NCI-H2171 treated with DMSO at 0.1 percent for 48 hours (cell line): ENCODE data around the gene CFAP46.

Source experiments
- DNase-seq: peaks from one replicate; lab custom pipeline; 2025; lab: John Stamatoyannopoulos, UW

CFAP46 gene

DNA sequence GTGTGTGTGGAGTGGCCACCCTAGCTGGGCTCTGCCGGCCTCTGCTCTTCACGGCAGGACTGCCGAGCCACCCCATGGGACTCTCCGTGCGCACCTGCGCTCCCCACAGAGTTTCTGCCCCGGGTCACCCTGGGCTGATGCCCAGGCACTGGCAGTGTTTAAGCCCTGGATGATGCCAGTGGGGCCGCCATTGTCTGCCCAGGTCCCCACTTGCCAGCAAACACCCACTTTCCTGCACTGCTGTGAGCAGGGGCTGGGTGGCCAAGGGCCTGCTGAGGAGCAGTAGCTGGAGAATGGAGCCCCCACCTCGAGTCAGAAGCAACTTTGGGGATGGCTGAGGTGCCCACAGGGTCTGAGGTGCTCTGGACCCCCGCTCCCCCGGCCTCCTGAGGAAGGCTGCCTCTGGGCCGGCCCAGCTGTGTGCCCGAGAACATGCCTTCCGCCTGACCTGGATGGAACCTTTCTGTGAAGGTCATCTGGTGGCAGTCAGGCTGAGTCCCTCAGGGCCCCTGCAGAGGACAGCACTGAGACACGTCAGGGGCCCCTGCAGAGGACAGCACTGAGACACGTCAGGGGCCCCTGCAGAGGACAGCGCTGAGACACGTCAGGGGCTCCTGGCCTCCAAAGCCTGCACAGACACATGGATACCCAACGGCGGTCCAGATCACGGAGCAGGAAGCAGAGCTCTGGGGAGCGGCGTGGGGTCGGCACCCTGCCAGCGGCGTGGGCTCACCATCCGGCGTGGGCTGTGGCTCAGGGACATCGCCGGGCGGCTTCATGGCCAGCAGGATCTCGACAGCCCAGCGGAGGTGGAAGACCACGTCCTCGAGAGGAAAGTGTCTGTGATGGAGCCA, 62.0 kb downstream of the CFAP46 start:
- no peak for DNase-seq

DNA sequence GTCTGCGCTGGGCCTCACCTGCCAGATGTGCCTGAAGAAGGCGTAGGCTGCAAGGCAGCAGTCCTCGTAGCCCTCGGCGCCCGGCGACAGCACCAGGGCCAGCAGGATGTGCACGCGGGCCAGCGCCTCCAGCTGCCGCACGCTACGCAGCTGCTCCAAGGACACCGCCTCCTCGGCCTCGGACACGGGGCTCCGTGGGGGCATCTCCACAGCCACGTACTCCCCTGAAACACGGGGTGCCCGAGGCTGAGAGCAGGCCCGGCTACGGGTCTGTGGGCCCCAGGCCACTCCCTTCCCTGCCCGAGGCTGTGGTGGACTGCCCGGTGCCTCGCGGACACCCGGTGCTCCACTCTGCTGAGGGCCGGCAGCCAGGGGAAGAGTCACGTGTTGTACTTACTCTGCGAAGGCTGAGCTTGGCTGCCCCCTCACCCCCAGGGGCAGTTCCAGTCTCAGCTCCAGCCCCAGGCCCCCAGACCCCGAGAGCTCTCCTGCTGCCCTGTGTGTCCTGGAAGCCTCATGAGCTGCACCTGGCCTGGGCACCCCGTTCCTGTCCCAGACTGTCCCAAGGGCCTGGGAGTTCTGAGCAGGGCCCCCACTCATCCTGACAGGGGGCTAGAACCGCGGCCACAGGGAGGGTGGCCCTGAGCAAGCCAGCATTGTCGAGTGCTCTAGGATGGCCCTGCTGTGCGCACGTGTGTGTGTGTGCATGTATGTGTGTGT, 62.8 kb downstream of the CFAP46 start:
- DNase-seq, result no peak

DNA sequence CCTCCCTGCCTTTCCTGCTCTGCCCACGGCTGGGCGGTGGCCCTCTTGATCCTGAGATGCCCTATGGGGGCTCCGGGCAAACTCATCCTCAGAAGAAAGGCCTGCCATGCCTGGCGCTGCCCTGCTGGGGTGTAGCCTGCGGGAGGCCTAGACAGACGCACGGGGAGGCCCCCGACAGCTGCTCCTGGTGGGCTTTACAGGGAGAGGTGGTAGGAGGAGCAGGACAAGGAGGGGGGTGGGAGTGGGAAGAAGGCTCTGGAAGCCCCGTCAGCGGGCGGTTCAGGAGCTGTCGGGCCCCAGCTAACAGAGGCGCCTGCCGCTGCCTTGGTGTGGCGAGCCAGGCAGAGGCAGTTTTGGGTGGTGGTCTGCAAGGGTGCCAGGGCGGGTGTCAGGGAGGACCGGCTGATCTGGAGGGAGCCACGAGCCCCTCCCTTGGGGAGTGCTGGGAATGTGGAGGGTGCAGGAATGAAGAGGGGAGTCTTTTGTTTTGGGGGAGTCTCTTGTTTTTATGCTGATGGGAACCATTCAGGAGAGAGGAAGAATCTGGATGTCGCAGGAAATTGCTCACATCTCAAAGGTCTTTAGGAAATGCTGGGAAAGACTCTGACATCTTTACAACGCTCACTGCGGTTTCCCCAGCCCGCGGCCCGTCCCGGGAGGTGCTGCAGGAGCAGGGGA, 63.5 kb downstream of the CFAP46 start:
- no peak for DNase-seq

DNA sequence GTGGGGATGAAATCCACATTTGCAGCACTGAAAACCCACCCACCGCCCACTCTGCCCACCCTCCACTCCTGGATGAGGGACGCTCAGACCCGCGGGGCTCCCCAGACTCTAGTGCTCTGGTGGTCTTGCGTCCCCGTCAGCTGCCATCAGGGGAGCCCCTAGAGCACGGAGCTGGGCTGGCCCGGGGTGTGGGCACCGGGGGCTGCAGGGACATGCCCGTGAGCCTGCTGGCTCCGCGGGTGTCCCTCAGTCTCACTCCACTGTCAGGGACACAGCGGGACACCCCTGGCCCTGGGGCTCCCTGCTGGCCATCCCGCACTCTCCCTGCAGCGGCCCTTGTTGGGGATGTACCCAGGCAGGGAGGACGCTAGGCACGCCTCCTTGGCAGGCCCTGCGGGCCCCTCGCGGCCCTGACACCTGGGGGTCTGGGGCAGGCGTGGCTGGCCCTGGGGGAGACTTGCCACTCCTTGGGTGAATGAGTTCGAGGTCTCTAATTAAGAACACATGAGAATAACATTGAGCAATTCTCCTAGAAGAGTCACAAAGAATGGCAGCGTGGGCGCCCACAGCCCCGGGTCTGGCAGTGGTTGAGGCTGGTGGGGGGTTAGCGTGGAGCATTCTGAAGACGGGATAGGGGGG, 64.2 kb downstream of the CFAP46 start:
- DNase-seq, result no peak

GRCh38 chr10:132877473-132877872, 64.9 kb downstream of the CFAP46 start:
- no peak for DNase-seq

- DNase-seq, result no peak
Observed at GRCh38 chr10:132876993-132877431, 65.4 kb downstream of the CFAP46 start.

DNA sequence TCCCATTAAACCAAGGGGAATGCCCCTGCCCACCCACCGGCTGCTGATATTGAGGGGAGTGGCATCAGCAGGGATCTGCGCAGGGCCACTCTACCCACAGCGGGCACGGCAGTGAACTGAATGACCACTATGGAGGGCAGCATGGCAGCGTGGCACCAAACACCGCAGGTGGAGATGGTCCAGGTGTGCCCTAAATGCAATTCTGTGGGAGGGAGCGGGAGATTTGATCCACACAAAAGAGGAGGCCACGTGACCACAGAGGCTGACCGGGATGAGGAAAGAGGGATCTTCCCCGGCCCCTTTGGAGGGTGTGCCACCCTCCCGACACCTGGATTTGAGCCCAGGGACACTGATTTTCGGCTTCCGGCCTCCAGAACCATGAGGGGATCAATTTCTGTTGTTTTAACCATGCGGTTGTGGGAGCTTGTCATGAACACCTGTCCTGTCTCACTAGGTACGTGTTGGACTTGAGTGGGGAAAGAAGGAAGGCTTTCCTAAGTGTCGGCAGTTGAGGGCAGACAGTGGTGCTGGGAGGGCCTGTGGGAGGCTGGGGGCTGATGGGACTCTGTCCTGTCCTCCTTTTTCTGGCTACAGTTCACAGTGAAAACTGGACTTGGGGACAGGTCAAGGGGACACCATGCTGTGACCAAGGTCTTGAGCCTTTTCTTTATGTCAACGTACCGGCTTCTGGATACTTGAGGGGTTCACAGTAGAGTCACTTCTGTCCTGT, 66.1 kb downstream of the CFAP46 start:
- DNase-seq, result no peak

DNA sequence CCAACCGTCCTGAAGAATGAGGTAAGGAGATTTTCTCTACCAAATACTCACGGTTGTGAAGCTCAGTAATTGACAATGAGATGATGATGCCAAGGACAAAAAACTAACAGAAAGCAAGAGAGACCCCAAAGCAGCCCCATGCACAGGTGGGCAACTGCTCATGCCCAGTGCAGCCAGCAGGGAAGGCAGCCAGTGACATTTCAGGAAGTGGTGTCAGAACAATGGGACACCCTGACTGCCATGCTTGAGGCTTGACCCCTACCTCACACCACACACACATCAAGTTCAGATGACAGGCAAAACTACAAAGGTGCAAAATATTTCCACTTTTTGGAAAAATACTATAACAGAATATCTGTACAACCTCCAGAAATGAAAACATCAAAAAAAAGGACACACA, 66.9 kb downstream of the CFAP46 start:
- DNase-seq, result no peak

GRCh38 chr10:132873395-132873794, 69.0 kb downstream of the CFAP46 start:
- DNase-seq, result no peak

DNA sequence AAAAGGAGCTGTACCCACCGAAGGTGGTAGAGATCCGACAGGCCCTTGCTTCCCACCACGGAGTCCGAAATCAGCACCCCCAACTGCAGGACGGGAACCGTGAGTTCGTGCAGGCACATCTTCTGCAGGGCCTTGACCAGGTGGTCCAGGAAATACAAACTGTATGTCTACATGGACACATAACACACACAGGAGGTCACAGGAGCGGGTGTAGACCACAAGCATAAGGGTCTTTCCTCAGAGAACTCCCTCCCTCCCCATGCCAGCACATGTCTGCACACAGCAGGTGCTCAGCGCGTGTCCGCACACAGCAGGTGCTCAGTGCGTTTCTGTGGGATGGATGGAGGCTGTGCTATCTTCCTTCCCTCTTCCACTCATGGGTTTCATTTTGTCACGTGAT, 69.7 kb downstream of the CFAP46 start:
- DNase-seq, result no peak

DNA sequence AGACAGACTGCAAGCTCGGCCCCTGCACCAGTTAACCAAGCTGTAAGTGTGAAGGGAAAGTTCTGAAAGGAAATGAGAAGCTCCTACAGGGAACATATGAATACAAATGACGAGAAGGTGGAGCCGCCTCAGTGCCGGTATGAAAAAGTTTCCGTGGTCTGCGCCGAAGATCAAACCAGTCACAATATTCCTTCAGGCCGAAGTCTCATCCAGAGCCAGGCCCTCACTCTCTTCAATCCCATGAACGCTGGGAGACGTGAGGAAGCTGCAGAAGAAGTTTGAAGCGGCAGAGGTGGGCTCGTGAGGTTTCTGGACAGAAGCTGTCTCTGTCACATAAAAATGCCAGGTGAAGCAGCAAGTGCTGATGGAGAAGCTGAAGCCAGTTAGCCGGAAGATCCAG, 71.9 kb downstream of the CFAP46 start:
- no peak for DNase-seq

DNA sequence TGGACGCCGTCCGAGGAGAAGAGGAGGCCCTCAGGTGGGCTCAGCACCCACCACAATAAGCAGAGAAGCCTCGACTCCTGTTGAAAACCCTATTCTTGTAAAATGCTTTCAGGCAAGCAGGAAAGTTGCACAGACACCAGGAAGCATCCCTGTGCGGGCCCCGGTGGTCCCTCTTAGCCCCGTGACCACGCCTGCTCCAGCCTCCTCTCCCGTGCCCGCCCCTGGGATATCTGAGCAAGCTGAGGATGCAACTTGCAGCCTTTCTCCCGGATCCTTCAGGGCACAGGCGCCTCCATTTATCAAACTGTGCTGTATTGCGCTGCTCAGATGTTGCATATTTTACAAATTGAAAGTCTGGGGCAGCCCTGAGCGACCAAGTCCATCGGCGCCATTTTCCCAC, 72.7 kb downstream of the CFAP46 start:
- DNase-seq, result no peak

GRCh38 chr10:132868995-132869394, 73.4 kb downstream of the CFAP46 start:
- DNase-seq, result no peak

GRCh38 chr10:132867801-132868644, 74.3 kb downstream of the CFAP46 start:
- DNase-seq, result no peak

DNA sequence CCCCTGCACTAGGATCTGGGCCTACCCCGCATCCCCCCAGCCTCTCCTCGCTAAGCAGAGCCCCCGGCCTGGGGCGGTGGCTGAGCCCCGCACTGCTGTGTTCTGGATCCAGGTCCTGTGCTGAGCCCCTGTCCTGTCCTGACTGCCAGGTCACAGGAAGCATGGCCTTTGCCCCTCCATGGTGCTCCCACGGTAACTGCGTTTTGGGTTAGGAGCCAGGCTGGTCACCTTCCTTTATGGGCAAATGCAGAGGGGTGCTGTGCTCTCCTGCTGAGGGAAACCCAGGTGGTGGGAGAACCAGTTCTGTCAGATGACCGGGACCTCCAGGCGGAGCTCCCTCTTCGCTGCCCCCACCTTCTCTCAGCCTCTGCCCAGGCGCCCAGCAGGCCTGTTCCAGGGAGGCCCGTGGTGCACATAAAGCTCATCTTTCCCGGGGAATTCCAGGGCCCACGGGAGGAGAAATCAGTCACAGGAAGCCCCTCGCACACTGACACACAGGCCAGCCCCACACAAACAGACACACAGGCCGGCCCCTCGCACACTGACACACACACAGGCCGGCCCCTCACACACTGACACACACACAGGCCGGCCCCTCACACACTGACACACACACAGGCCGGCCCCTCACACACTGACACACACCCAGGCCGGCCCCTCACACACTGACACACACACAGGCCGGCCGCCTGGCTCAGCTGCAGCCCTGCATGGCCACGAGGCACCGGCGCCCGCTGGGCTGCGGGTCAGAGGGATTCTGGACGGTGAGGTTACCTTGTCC, 75.6 kb downstream of the CFAP46 start:
- DNase-seq, result no peak

DNA sequence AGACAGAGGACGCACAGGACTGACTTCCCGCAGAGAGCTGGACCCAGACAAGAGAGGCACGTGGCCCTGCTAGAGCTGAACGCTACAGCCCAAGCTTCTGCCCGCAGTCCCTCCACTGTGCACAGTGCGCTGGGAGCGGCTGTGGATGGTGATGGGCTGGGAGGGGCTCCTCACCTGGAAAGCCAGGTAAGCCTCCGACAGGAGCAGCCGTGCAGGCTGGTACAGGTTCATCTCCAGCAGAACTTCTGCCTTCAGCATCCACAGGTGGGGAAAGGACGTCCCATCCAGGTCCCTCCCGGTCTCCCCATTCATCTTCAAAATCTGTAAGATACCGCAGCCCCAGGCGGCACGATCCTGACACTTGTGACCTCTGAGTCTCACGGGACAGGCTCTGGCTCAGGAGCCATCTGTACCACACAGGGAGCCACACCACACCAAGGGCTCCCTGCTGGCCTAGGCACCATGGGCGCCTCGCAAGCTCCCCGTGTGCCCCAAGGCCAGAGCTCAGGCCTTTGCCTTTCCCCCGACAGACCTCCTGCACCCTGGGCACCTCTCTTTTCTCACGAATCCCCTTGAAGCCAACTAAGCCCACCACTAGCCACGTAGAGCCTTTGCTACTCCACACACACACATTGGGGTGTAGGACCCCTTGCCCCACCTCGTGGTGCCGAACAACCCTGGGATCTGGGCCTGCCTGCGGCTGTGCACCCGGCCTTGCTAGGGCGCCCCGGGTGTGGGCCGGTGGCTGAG, 76.3 kb downstream of the CFAP46 start:
- DNase-seq, result no peak

- DNase-seq, result no peak
Observed at GRCh38 chr10:132865171-132865631, 77.2 kb downstream of the CFAP46 start.

DNA sequence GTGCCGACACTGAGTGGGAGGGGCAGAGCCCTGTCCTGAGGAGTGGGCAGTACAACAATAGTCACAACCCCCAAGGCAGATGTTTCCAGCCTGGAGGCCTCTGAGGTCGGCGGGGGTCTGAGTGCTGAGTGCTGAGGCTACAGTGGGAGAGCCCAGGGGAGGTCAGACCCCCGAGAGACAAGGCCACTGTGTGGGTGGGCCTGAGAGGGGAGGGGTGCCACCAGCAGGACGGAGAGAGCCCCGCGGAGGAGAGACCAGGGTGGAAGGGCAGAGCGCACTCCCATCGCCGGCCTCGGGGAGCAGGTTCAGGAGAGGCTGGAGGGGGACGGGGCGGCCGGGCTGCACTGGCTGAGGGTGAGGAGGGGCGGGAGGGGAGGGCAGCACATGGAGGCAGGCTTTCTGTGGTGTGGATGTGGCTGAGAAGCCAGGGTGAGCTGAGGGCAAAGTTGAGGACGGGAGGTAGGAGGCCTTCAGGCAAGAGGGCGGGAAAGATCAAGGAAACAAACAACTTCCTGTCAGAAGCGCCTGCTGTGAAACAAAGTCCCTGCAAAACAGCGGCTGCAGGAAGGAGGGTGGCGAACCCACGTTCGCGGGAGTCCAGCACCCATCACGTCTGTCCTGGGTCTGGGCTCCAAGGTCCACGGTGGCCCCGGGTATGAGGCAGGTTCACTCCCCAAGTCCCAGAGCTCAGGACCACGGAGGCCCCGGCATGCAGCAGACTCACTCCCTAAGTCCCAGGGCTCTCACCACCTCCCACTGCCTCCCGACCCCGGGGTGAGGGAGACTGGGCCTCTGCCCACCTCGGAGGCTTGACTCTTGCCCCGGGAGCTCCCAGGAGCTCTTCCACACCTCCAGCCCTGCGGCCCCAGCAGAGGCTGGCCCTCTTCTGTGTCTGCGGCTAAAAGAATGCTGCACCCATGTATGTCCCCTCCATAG, 79.6 kb downstream of the CFAP46 start:
- no peak for DNase-seq
